Cerebellar nuclear complex (tissue), 1 donor: ENCODE data around the gene BORCS8.
"Not testable (repeated sequence)": the region's sequence is repeated elsewhere in the genome, so short reads cannot be mapped to it uniquely, and the experiment has no call there.

Source experiments
- DNase-seq, 2 experiments: peaks; one replicate each; lab custom pipeline; 2025; lab: John Stamatoyannopoulos, UW

The BORCS8 gene

DNA sequence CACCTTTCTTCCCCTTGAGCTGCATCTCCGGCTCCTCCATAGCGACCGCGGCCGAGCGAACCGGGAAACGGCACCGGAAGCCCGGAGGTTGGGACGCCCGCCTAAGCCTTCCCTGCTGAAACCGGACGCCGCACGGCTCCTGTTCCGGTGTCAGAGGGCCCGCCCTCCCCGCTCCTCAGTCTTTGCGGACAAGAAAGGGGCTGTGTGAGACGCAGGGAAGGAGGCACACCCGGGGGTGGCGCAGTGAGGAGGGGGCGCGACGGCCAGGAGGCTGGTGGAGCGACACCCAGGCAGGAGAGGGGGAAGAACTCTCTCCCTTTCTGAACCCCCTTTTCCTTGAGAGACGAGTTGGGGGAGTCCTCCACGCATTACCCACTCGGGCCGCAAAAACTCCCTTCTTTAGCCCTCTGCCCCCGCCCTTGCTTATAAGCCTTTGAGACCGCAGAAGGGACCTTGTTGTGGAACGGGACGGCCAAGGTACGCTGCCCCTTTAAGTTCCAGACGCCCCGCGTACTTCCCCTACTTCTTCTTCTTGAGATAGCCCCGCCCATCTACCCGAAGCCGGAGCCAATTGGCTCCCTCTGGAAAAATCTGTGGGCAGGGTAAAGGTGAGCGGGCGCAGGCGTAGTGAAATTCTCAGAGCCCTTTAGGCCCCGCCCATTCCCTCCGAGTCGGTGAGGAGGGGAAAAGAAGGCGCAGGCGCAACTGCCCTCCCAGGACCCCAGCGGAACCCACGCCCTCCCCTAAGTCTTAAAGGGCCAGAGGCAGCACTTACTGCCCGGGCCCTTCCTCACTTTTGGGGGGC is at the start of gene BORCS8, which contains the start of gene RFXANK:
TSS of gene BORCS8 (minus strand) at position 75 of the 805 bp plus-strand sequence. CDS start at position 40, 35 bp downstream.
TSS of gene RFXANK (plus strand) at position 181 of the 805 bp plus-strand sequence. CDS start 1,689 bp downstream, outside the sequence.
- DNase-seq, result peak; percentile 96 to 98

DNA sequence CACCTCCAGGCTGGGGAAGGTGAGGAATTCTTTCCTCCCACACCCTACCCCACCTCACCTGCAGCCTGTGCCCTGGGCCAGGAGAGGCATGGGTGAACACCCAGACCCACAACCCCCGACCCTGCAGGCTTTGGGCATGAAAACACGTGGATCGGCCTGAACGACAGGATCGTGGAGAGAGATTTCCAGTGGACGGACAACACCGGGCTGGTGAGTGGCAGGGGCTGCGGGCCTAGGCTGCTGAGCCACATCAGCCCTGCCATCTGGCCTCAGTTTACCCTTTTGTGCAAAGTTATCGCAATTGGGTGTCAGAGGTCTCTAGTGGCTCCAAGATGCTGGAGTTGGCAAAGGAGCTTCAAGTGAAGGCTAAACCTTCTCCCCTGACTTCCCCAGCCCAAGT is 48.5 kb upstream of the BORCS8 start:
- no peak for DNase-seq

DNA sequence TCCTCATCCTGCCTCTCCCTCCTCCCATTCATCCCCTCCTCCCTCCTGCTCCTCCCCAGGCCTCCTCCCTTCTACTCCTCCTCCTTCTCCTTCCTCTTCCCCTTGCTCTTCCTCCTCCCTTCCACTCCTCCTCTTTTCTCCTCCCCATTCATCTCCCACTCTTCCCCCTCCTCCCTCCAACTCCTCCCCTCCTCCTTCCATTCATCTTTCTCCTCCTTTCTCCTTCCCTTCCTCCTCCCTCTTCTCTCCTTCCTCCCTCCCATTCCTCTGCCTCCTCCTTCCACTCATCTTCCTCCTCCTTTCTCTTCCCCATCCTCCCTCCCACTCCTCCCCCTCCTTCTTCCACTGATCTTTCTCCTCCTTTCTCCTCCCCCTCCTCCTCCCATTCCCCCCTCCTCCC is 47.7 kb upstream of the BORCS8 start:
- no peak for DNase-seq

DNA sequence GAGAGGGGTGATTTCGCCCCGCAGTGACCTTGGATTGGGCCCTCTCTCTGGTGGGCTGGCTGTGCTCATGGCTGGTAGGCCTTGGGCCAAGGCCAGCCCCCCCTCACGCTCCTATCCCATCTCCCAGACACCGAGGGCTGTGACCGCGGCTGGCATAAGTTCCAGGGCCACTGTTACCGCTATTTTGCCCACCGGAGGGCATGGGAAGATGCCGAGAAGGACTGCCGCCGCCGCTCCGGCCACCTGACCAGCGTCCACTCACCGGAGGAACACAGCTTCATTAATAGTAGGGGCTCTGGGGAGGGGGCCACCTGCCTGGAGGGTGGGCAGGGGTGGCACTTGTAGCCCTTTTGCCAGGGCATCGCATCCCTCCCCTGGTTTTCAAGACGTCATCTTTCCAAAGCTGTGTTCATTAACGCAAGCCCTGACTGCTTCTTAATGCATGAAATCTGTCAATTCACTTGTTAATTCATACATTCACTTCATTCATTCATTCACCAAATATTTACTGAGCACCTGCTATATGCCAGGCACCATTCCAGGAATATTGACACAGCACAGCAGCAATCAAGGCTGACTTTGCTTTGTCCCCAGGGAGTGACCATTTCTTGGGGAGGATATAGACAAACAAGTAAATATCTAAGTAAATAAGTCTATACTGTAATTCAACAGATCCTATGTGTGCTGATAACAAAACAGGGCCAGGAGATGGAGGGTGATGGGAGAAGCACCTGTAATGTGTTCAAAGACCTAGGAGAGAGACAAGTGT is 46.4 kb upstream of the BORCS8 start:
- DNase-seq, result no peak

DNA sequence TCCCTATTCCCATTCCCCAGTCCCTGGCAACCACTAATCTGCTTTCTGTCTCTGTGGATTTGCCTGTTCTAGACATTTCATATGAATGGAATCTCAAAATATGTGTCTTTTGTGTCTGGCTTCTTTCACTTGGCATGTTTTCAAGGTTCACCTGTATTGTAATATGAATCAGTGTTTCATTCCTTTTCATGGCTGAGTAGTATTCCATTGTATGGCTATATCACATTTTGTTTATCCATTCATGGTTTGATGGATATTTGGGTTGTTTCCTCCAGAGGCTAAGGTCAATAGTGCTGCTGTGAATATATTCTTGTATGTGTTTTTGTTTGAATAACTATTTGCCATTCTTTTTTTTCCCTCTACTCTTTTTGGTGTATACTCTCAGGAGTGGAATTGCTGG is 44.2 kb upstream of the BORCS8 start:
- no peak for DNase-seq

DNA sequence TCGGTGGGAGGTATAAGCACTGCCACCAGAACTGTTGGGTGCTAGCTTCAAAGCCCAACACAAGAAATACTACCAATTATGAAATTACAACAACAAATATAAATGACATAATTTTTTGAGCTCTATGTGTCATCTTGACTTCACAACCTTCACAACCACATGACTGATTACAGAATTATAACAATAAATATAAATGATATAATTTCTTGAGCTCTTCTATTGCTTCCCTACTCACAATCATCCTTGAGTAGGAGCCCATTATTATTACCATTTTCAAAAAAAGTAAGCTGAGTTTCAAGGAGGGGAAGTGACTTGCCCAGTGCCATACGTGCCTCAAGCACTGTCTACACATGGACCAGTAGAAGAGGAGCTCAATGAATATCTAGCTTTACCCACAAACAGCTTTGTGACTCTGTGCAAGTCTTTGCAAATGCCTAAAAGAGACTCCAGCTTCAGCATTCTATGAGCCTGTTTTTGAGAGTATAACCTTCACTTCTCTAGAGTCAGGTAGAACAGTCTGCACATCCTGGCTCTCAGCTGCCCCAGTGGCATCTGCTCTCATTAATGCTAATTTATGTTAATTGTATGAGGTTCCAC is 42.4 kb upstream of the BORCS8 start:
- DNase-seq, result no peak

DNA sequence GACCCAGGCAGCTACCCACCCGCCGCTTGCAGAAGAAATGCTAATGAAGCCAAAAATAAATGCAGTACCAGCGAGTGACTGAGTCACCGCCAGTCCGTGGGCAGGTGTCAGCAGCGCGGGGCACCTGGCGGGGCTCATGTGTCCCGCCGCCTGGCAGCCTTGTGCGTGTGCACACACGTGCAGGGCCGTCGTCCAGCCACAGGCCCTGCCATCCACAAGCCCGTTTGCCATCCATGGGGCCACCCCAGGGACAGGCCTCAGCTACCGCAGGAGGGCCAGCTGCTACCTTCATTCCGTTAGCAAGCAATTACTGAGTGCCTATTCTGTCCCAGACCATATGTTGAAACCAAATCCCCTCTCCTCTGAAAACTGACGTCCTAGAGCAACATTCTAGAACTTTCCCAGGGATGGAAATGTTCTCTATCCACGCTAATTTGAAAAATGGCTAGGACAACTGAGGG is 40.3 kb upstream of the BORCS8 start:
- DNase-seq, result no peak

DNA sequence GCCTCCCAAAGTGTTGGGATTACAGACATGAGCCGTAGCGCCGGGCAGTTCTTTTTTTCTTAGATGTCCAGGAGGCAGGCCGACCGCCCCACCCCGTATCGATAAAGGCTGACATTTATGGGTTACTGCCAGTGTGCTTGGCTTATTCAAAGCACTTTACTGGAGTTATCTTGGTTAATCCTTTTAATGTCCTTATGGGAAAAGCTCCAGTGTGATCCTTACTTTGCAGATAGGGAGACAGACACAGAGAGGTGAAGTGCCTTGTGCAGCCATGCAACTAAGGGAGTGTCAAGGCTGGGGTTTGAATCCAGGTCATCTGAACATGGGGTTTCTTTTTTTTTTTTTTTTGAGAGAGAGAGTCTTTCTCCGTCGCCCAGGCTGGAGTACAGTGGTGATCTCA is 39.0 kb upstream of the BORCS8 start:
- DNase-seq, result no peak

DNA sequence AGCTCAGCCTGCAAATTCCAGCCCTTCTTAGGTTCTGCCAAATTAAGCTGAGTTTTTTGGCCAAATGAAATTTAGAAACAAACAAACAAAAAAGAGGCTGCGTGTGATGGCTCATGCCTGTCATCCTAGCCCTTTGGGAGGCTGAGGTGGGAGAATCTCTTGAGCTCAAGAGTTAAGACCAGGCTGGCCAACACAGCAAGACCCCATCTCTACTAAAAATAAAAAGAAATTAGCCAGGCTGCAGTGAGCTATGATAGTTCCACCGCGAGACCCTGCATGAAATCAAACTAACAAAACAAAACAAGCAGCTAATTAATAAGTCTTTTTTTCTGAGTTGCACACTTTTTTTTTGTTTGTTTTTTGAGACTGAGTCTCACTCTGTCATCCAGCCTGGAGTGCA is 37.7 kb upstream of the BORCS8 start:
- DNase-seq, result no peak

DNA sequence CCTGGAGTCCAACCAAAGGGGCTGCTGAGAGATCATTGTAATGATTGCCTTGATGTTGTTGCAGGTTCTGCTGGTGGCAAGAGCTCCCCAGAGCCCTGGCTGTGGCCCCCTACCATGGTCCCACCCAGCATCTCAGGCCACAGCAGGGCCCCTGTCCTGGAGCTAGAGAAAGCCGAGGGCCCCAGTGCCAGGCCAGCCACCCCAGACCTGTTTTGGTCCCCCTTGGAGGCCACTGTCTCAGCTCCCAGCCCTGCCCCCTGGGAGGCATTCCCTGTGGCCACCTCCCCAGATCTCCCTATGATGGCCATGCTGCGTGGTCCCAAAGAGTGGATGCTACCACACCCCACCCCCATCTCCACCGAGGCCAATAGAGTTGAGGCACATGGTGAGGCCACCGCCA is 35.3 kb upstream of the BORCS8 start:
- no peak for DNase-seq

DNA sequence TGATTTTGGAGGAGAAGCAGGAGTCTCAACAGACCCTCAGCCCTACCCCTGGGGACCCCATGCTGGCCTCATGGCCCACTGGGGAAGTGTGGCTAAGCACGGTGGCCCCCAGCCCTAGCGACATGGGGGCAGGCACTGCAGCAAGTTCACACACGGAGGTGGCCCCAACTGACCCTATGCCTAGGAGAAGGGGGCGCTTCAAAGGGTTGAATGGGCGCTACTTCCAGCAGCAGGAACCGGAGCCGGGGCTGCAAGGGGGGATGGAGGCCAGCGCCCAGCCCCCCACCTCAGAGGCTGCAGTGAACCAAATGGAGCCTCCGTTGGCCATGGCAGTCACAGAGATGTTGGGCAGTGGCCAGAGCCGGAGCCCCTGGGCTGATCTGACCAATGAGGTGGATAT is 34.7 kb upstream of the BORCS8 start:
- no peak for DNase-seq

DNA sequence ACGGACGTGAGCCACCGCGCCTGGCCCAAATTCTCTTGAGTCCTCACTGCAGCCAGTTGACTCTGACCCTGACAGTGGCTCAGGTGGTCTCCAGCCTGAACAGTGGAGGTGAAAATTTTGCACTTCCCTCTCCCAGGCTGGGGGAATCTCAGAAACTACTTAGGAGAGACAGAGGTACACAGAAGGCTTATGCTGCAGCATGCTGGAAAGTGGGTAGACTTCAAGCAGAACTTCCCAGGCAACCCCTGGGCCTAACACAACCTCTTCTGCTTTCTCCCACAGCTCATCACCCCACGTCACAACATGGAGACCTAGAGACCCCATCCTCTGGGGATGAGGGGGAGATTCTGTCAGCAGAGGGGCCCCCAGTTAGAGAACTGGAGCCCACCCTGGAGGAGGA is 34.3 kb upstream of the BORCS8 start:
- DNase-seq, result no peak

DNA sequence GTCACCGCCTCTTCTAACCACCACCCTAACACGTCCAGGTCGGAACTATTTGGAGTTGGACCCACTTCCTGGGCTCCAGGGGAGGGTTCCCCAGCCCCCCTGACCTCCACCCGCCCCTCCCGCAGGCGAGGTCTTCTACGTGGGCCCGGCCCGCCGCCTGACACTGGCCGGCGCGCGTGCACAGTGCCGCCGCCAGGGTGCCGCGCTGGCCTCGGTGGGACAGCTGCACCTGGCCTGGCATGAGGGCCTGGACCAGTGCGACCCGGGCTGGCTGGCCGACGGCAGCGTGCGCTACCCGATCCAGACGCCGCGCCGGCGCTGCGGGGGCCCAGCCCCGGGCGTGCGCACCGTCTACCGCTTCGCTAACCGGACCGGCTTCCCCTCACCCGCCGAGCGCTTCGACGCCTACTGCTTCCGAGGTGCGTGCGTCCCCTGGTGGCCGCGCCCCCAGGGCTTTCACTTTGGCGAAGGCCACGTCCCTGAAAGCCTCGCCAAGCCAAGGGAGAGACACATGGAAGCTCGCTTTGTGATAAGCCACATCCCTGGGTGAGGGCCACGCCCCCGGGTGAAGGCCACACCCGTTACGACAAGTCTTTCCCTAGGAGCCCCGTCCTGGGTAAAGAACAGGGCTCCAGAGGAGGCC is 33.0 kb upstream of the BORCS8 start:
- DNase-seq, result no peak

DNA sequence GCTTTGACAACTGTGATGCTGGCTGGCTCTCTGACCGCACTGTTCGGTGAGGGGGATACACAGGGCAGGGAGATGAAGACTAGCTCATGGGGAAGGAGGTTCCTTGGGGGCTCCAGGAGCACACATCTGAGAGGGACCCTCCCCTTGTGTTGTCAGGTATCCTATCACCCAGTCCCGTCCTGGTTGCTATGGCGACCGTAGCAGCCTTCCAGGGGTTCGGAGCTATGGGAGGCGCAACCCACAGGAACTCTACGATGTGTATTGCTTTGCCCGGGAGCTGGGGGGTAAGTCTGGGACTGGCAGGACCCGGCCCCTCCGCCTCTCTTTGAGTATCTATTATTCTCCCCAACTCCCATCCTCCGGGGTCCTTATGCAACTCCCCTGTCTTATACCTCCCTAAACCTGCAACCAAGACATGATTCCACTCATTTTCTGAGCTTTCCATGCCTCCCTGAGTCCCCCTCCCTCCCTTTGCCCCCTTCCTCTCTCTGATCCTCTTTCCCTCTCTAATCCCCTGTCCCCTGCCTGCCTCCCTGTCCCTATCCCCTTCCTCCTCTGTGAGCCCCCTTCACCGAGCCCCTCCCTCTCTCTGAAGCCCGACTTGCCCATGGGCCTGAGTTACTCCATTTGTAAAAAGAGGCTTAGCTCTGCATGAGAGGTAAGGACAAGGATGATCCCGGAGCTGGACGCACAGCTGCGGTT is 32.3 kb upstream of the BORCS8 start:
- DNase-seq, result no peak

DNA sequence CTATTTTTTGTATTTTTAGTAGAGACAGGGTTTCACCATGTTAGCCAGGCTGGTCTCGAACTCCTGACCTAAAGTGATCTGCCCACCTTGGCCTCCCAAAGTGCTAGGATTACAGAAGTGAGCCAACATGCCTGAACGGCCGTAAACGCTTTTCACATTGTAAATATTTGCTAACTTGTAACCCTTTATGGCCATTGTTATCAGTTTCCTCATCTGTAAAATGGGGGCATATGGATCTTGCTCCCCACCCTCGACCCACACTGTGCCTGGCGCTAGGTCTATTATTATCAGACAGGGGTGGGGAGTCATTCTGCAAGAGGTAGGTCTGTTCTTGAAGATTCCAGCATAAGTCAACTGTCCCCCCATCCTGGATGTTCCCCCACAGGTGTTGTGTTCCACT is 31.7 kb upstream of the BORCS8 start:
- no peak for DNase-seq

DNA sequence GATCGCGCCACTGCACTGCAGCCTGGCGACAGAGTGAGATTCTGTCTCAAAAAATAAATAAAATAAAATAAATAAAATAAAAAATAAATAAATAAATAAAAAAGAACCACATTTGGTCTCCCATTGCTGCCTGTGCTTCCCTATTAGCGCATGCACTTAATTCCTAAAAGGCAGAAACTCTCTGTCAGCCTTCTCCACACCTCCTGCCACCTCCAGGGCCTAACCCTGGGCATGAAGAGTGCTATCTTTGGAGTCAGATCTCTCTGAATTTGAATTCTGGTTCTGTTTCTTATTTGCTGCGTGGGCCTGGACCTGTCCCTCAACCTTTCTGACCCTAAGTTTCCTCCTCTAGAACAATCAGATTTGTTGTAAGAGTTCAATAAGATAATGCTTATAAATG is 31.1 kb upstream of the BORCS8 start:
- DNase-seq, result no peak

DNA sequence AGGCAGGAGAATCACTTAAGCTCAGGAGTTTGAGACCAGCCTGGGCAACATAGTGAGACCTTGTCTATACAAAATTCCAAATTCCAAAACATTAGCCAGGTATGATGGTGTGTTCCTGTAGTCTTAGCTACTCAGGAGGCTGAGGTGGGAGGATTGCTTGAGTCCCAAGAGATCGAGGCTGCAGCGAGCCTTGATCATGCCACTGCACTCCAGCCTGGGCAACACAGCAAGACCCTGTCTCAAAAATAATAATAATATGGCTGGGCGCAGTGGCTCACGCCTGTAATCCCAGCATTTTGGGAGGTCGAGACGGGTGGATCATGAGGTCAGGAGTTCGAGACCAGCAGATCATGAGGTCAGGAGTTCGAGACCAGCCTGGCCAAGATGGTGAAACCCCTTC is 29.0 kb upstream of the BORCS8 start:
- not testable (repeated sequence) for DNase-seq

DNA sequence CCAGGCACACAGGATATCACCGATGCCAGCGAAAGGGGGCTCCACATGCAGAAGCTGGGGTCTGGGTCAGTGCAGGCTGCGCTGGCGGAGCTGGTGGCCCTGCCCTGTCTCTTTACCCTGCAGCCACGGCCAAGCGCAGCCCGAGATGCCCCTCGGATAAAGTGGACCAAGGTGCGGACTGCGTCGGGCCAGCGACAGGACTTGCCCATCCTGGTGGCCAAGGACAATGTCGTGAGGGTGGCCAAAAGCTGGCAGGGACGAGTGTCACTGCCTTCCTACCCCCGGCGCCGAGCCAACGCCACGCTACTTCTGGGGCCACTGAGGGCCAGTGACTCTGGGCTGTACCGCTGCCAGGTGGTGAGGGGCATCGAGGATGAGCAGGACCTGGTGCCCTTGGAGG is 27.0 kb upstream of the BORCS8 start:
- DNase-seq, result no peak

DNA sequence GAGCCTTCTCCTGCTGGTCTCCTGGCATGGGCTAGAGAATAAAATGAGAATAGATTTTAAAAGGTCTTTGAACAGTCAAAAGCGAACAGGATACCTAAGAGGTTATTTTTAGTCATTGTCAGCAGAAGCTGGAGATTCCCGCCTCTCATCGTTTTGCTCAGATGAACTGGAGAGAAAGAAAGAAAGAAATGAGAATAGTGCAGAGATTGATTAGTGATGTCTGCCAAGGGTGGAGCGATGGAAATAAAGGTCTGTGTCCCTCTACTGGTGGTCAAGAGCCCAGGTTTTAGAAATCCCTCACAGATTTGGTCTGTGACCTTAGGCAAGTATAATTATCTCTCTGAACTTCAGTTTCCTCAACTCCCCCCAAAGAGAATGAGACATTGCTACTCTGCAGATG is 25.1 kb upstream of the BORCS8 start:
- DNase-seq, result no peak

DNA sequence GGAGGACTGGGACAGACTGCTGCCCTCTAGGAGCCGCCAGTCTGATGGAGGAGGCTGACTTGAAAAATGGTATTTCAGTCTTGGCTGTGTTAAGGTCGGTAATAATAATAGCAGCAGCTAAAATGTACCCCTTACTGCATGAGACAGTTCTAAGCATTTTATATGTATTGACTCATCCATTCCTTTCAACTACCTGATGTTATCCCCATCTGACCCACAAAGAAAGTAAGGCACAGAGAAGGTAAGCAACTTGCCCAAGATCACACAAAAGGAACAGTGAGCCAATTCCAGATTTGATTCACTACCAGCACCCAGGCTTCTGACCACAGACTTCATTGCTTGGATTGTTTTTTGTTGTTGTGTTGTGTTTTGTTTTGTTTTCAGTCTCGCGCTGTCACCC is 23.8 kb upstream of the BORCS8 start:
- no peak for DNase-seq

DNA sequence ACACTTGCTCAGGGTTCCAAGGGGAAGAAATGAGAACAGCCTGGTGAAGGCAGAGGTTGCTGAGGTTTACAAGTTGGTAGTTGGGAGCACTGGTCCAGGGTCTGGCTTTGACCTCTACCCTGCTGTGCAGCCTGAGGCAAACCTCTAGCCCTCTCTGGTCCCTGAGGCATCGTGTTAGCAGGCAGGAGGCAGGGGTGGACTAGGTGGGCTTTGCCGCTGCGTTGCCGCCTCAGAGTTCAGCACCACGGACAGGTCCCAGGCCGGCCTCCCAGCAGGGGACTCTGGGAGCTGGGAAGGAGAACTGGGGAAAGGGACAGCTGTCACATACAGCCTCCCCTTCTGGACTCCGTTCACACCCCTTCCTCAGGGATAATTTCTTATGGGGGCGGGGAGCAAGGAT is 22.9 kb upstream of the BORCS8 start:
- no peak for DNase-seq

DNA sequence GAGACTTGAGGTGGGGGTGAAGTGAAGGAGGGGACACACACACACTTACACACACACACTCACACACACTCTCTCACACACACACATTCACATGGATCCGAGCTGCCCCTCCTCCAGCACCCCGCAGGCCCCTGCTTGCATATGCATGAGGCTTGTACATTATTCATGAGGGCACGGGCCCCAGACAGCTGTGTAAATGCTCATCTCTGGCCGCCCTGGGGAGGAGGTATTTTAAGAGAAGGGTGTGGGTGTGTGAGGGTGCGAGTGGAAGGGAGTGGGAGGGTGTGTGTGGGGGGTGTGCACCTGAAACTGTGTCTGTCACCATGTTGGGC is 22.2 kb upstream of the BORCS8 start:
- no peak for DNase-seq
